MCF 10A (cell line): ENCODE data around the gene ZNF786. TPM values are rescaled to one million over a fixed set of nuclear protein-coding genes. Genes with fewer than 3 reads are reported as not detected.

ENCODE experiments used
- BruUV-seq: library from RNA; stranded (reverse); fragments of 400-500 nt; replicated peaks from 2 replicates; lab custom pipeline; 2021; lab: Mats Ljungman, UMichigan
- CTCF ChIA-PET: fragments of 300-600 bp; sonication (Branson Sonifier 250); formaldehyde crosslinking; extraction: SDS; loops from one replicate; lab custom pipeline; 2021; ENCODE audit warnings: antibody characterized with exemption, inconsistent platforms; lab: Yijun Ruan, JAX
- POLR2A ChIA-PET: fragments of 300-600, 350-650 bp; sonication (Branson Sonifier 250); formaldehyde crosslinking; extraction: SDS; loops from one replicate; lab custom pipeline; 2020; ENCODE audit warnings: antibody characterized with exemption, inconsistent platforms; lab: Yijun Ruan, JAX
- DNase-seq: peaks from one replicate; pipeline ENCODE4 v3.0.0-alpha.2; 2018; ENCODE audit not compliant: unreplicated experiment
- H3K27ac Mint-ChIP-seq: one replicate; pipeline ENCODE4 v1.8.0; 2022; ENCODE audit warnings: mild to moderate bottlenecking, low read depth, mixed read lengths; ENCODE audit not compliant: unreplicated experiment
- H3K27me3 Mint-ChIP-seq: one replicate; pipeline ENCODE4 v1.8.0; 2022; ENCODE audit warnings: mixed read lengths; ENCODE audit not compliant: insufficient read depth, unreplicated experiment
- H3K36me3 Mint-ChIP-seq: one replicate; pipeline ENCODE4 v1.8.0; 2022; ENCODE audit warnings: mild to moderate bottlenecking, moderate library complexity, mixed read lengths; ENCODE audit not compliant: insufficient read depth, unreplicated experiment
- H3K4me1 Mint-ChIP-seq: one replicate; pipeline ENCODE4 v1.8.0; 2022; ENCODE audit warnings: mixed read lengths; ENCODE audit not compliant: insufficient read depth, unreplicated experiment
- H3K4me3 Mint-ChIP-seq: one replicate; pipeline ENCODE4 v1.8.0; 2022; ENCODE audit warnings: mild to moderate bottlenecking, moderate library complexity, mixed read lengths; ENCODE audit not compliant: unreplicated experiment
- H3K9me3 Mint-ChIP-seq: one replicate; pipeline ENCODE4 v1.8.0; 2022; ENCODE audit warnings: mixed read lengths; ENCODE audit not compliant: unreplicated experiment
- CTCF ChIP-seq: fragments of 200-600 bp; IDR thresholded peaks from one replicate; pipeline ENCODE4 v1.8.0; 2022; ENCODE audit warnings: antibody characterized with exemption, mild to moderate bottlenecking; ENCODE audit not compliant: unreplicated experiment
- intact Hi-C: fragments of 100-400 bp; cut with micrococcal nuclease; formaldehyde crosslinking; loops from 2 replicates; pipeline ENCODE4 v1.14.1; 2022
- total RNA-seq: library from RNA; stranded (reverse); gene quantifications from 2 replicates; pipeline ENCODE4 v1.2.3, GENCODE V29; 2022

The ZNF786 gene
- total RNA-seq, 1 experiment from 2014 or later, result 5.6 TPM

GRCh38 chr7:149027055-149027454 is 63.5 kb downstream of the ZNF786 start:
- H3K36me3 Mint-ChIP-seq, result peaks cover 13% of the 10 kb centered on the region
- no peak for DNase-seq
- CTCF ChIA-PET, result interaction anchor here (0.6 to 3.6 kb wide), 8 partner anchors 18 to 355 kb away, joined by 3 to 21 read pairs (median 3); no protein-coding TSS in a partner anchor
- no peak for TF ChIP-seq CTCF
- TSS peak; percentile 41 for BruUV-seq
- H3K4me3 Mint-ChIP-seq, result peak overlapping the region; percentile 94
- intact Hi-C loops, result no loop called here
- H3K27ac Mint-ChIP-seq, result peak overlapping the region; percentile 95
- H3K9me3 Mint-ChIP-seq, result no peaks in the 10 kb centered on the region
- POLR2A ChIA-PET, result interaction anchor here (1.1 to 4.1 kb wide), 5 partner anchors 38 to 326 kb away, joined by 3 to 48 read pairs (median 8); partner anchors contain the start of gene ZNF425
- no peaks in the 10 kb centered on the region for H3K27me3 Mint-ChIP-seq
- H3K4me1 Mint-ChIP-seq, result peaks cover 20% of the 10 kb centered on the region

- H3K4me3 Mint-ChIP-seq, result no peak overlapping the region
- no peaks in the 10 kb centered on the region for H3K27me3 Mint-ChIP-seq
Measured at GRCh38 chr7:149023662-149024061, 66.9 kb downstream of the ZNF786 start.

GRCh38 chr7:149022756-149023360 is 67.7 kb downstream of the ZNF786 start:
- BruUV-seq, result no TSS peak
- H3K27me3 Mint-ChIP-seq, result no peaks in the 10 kb centered on the region
- ChIA-PET CTCF (interaction anchor here (0.5 to 1.1 kb wide), 5 partner anchors 15 to 67 kb away, joined by 3 to 5 read pairs (median 3); no protein-coding TSS in a partner anchor), POLR2A (interaction anchor here (1.5 kb wide), 1 partner anchor 43 kb away, joined by 4 read pairs; no protein-coding TSS in a partner anchor)
- H3K9me3 Mint-ChIP-seq, result no peaks in the 10 kb centered on the region
- H3K4me3 Mint-ChIP-seq, result no peak overlapping the region
- intact Hi-C loops, result no loop called here
- H3K4me1 Mint-ChIP-seq, result peaks cover 20% of the 10 kb centered on the region
- H3K36me3 Mint-ChIP-seq, result peaks cover 45% of the 10 kb centered on the region
- no peak for DNase-seq
- no peak for TF ChIP-seq CTCF
- peak overlapping the region; percentile 19 for H3K27ac Mint-ChIP-seq

More at GRCh38 chr7:149023662-149024061, 66.9 kb downstream of the ZNF786 start:
- Mint-ChIP-seq H3K4me1 (peaks cover 20% of the 10 kb centered on the region), H3K9me3 (no peaks in the 10 kb centered on the region), H3K27ac (peak overlapping the region; percentile 27), H3K36me3 (peaks cover 41% of the 10 kb centered on the region)
- BruUV-seq, result no TSS peak
- TF ChIP-seq CTCF, result no peak
- POLR2A ChIA-PET, result interaction anchor here (1.9 kb wide), 1 partner anchor 42 kb away, joined by 5 read pairs; no protein-coding TSS in a partner anchor
- intact Hi-C loops, result no loop called here
- CTCF ChIA-PET, result interaction anchor here (0.5 to 1.1 kb wide), 6 partner anchors 13 to 67 kb away, joined by 3 to 4 read pairs (median 3); no protein-coding TSS in a partner anchor
- DNase-seq, result no peak

GRCh38 chr7:149021725-149022062 is 68.8 kb downstream of the ZNF786 start:
- ChIA-PET POLR2A (interaction anchor here (1.5 kb wide), 1 partner anchor 44 kb away, joined by 4 read pairs; no protein-coding TSS in a partner anchor), CTCF (interaction anchor here (0.6 to 1.7 kb wide), 8 partner anchors 14 to 105 kb away, joined by 3 to 5 read pairs (median 3); no protein-coding TSS in a partner anchor)
- no TSS peak for BruUV-seq
- H3K27me3 Mint-ChIP-seq, result no peaks in the 10 kb centered on the region
- peaks cover 48% of the 10 kb centered on the region for H3K36me3 Mint-ChIP-seq
- intact Hi-C loops, result no loop called here
- no peaks in the 10 kb centered on the region for H3K9me3 Mint-ChIP-seq
- TF ChIP-seq CTCF, result no peak
- H3K4me1 Mint-ChIP-seq, result peaks cover 12% of the 10 kb centered on the region
- DNase-seq, result no peak
- no peak overlapping the region for H3K4me3 Mint-ChIP-seq
- H3K27ac Mint-ChIP-seq, result peak overlapping the region; percentile 37
